GM18861 (cell line): ENCODE measurements around the gene SUSD2.
"Not testable (repeated sequence)": the region's sequence is repeated elsewhere in the genome, so short reads cannot be mapped to it uniquely, and the experiment has no call there.

Source experiments
- ATAC-seq: cut with Tn5 transposase; IDR thresholded peaks from one replicate; pipeline ENCODE4 v1.9.1; 2021; ENCODE audit not compliant: unreplicated experiment

Gene SUSD2, protein sequence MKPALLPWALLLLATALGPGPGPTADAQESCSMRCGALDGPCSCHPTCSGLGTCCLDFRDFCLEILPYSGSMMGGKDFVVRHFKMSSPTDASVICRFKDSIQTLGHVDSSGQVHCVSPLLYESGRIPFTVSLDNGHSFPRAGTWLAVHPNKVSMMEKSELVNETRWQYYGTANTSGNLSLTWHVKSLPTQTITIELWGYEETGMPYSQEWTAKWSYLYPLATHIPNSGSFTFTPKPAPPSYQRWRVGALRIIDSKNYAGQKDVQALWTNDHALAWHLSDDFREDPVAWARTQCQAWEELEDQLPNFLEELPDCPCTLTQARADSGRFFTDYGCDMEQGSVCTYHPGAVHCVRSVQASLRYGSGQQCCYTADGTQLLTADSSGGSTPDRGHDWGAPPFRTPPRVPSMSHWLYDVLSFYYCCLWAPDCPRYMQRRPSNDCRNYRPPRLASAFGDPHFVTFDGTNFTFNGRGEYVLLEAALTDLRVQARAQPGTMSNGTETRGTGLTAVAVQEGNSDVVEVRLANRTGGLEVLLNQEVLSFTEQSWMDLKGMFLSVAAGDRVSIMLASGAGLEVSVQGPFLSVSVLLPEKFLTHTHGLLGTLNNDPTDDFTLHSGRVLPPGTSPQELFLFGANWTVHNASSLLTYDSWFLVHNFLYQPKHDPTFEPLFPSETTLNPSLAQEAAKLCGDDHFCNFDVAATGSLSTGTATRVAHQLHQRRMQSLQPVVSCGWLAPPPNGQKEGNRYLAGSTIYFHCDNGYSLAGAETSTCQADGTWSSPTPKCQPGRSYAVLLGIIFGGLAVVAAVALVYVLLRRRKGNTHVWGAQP

GRCh38 chr22:24181088-24181995 lies at the start of gene SUSD2:
SUSD2 (plus strand) TSS chr22:24181487; CDS start chr22:24181520, 33 bp downstream.
- no peak for ATAC-seq

GRCh38 chr22:24133187-24133965 lies 47.9 kb upstream of the SUSD2 start:
- ATAC-seq: no peak

DNA sequence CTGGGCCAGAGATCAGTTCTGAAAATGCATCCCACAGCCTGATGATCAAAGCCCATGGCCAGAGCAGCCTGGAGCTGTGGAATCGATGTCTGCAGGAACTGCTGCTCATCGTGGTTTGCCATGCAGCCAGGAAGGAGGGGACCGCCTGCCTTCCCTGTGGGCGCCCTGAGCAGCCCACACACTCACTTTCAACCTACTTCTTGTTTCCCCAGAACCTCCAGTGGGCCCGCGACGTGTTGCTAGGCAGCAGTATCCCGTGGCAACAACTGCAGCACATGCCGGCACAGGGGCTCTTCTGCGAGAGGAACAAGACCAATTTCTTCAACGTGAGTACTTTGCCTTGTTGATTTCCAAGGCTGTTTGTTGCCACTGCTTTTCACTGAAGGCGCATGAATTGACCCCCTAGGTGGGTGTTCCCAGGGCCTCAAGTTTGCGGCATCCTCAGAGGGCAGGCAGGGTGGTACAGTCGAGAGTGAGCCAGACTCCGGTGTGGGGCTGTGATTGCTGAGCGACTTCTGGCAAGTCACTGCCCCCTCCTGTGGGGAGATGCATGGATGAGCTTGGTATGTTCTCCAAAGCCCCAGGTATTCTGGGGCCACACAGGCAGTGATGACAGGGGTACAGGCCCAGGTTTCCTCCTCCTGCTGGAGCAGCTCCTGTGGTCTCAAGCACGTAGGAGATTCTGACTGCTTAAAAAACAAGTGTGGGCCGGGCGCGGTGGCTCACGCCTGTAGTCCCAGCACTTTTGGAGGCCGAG lies 47.0 kb upstream of the SUSD2 start:
- ATAC-seq: no peak

- not testable (repeated sequence) for ATAC-seq
Measured at GRCh38 chr22:24136533-24136932, 44.8 kb upstream of the SUSD2 start.

GRCh38 chr22:24137595-24137994 lies 43.7 kb upstream of the SUSD2 start:
- no peak for ATAC-seq

DNA sequence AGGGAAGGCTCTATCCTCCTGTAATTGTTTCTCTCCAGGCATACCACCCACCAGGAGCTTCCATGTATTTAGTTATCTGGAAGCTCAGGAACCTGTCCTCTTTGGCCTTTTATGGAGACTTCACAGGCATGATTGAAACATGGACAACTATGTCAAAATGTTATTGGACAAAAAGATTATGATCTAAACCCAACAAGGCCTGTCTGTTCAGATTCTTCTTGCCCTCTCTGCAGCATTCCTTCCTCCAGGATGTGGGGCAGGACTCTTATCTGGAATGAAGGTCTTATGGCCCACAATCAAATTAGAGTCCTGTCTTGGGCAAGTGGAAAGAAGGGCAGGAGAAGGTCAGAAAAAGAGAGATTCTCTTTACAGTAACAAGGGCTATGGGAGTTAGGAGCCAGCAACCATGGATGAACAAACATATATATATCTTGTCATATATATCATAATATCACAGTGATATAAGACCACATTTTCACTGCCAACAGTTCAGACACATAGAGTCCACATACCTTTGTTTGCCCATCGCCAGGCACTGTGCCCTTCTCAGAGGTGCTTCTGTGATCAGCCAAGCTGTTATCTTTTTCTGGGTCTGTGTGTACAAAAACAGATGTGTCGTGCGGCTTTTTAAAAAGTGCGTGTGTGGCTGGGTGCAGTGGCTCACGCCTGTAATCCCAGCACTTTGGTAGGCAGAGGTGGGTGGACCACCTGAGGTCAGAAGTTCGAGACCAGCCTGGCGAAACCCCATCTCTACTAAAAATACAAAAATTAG lies 42.5 kb upstream of the SUSD2 start:
- ATAC-seq: no peak

- no peak for ATAC-seq
Measured at GRCh38 chr22:24140357-24140756, 40.9 kb upstream of the SUSD2 start.

DNA sequence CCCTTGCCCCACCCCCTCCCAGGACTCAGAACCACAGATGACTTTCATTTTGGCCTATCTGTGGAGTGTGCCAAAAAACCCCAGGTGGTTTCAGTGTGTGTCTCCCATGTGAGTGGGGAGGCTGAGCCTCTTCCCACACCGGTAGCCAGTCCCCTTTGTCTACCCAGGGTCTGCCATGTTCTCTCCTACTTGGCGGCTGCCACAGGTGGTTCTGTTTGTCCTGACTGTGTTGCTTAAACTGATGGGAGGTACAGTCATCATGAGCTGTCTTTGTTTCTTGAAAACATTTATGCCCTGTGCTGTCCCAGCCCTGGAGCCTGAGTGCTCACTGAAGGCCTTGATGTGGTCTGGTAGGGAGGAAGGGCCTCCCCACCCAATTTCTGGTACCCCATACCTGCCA lies 39.7 kb upstream of the SUSD2 start:
- no peak for ATAC-seq

GRCh38 chr22:24142241-24142640 lies 39.0 kb upstream of the SUSD2 start:
- no peak for ATAC-seq

- no peak for ATAC-seq
Measured at GRCh38 chr22:24142831-24143230, 38.5 kb upstream of the SUSD2 start.

DNA sequence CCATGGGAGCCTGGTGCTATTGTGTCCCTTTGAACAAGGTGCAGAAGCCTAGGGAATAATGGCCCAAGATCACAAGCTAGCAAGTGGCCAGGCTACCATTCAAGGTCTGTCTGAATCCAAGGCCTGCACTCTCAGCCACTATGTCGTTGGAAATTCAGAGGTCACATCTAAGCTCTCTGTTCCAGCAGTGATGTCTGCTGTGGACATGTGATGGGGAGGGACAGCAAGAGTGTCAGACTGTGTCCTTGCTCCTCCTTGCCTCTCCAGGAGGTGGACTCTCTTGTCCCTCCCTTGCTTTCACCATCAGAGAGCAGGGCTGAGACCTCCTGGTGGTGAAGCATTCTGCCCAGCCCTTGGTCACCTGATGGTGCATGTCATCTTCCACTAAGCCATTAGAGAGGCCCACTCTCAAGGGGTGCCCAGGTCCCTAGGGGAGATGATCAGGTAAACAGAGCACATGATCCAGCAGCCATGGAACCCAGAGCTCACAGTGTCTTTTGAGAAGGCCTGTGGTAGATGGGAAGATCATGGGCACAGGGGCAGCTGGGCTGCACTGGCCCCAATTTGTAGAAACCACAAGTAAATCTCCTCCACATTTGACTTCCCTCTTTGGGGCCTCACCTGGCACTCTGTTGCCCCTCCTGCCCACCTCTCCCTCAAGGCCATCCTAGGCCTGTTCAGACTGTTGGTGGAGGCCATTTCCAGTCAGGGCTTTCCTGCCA lies 37.1 kb upstream of the SUSD2 start:
- ATAC-seq: no peak

GRCh38 chr22:24144778-24145085 lies 36.6 kb upstream of the SUSD2 start:
- ATAC-seq: no peak

DNA sequence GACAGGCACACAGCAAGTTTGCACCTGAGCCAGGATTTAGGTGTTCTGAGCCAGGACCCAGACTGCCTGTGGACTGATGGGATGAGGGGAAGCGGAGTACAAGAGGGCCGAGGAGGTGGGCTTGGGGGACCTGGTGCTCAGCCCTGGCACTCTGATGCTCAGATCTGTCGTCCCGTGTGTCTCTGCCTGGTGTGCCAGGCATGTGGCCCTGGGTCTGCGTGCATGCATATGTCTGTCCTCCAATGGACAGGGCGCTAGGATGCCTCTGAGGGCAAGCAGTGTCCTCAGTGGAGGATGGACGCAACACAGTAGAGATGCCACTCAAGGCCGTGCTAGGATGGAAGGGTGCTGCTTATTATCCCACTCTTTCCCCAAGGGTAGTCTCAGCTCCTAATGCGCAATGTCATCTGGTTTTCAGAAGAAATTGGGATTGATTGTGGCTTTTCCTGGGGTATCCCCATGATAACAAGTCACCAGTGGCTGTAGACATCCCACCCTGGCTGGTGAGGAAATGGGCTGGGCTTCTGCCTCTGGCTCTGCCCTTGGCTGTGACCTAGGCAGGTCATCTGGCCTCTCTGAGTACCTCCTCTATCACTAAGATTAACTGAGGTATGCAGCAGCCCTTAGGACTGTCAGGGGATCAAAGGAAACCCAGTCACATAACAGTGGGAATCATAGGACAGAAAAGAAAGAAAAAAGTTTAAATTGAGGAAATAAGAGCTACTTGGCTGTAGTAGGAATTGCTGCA lies 35.7 kb upstream of the SUSD2 start:
- ATAC-seq: no peak

DNA sequence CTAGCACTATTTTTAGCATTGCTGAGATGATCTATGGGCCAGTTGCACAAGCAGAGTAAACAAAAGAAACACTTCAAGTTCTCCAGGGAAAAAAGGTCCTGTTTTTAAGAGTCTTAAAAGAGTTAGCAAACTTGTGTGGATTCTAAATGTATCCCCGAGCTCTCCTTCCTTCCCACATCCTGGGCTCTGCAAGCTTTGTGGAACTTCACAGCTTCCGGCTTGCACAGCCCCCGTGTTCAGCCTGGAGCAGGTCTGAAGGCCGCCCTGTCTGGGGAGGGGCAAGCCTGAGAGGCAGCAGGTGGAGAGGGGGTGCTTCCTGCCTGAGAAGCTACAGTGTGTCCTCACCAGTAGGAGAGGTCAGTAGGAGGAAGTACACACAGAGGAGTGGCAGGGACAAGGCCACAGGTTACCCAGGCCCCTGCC lies 35.1 kb upstream of the SUSD2 start:
- no peak for ATAC-seq

GRCh38 chr22:24146791-24147353 lies 34.4 kb upstream of the SUSD2 start:
- ATAC-seq: no peak

GRCh38 chr22:24147666-24148065 lies 33.6 kb upstream of the SUSD2 start:
- no peak for ATAC-seq
